HTR-8/SVneo (cell line): ENCODE results near the gene MALRD1.

Experiments used
- DNase-seq: peaks from one replicate; pipeline ENCODE4 v3.0.0; 2011; ENCODE audit warnings: low spot score, mixed read lengths; ENCODE audit not compliant: insufficient read length
- FAIRE-seq: peaks from 2 replicates; lab custom pipeline; 2011; peaks lifted over from hg19 to GRCh38; lab: Jason Lieb, UNC

MALRD1 gene

DNA sequence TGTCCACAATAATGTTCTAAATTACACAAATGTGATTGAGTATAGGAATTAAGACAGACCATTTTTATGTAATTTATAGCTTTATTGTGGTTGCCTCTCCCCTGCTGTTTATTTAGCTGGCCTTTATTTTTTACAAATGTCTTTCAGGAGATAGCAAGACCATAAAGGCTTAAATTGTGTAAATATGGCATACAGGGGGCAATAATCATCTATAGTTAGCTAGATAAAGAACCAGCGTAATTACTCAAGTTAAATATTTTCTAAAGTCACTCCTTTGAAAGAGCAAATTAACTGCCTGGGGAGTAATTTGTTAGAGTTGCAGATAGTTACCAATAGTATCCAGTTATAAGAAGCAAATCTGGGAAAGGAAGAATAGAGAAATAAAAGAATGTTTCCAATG lies at the start of gene MALRD1:
MALRD1 (plus strand) TSS at position 313 of the 400 bp plus-strand sequence. CDS start 138 bp downstream, outside the sequence.
- no peak for DNase-seq
- no peak for FAIRE-seq

DNA sequence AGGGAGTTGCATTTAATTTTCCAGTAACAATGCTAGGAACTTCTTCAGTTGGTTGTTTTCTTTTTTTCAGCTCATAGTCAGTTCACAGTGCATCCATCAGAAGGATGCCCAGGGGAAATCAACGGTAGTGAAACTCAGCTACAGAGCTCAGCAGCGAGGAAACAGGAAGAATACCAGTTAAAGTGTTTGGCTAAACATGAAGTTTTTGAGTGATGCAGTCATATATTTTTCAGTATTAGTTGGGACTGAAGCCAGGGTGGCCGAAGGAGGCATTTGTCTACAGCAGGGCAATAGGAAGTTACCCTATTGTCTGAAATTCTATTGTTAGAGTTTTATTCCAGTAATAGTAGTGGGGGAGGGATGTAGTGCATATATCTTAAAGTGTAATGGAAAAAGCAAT lies 45.3 kb upstream of the MALRD1 start:
- FAIRE-seq: no peak
- no peak for DNase-seq

DNA sequence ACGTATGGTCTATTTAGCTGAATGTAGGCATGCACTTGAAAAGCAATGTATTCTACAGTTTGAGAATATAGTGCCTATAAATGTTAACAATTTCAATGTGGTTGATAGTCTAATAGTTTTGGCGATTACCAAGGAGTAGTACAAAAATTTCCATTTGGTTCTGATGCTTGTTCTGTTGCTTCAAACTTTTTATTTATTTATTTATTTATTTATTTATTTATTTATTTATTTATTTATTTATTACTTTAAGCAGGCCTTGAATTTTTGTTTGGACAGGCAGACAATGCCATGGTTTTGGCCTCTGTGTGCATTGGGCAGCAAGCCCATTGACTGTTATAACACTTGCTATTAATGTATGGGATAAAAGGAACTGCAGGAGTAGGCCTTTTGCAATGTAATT lies 36.5 kb upstream of the MALRD1 start:
- no peak for DNase-seq
- FAIRE-seq: no peak

DNA sequence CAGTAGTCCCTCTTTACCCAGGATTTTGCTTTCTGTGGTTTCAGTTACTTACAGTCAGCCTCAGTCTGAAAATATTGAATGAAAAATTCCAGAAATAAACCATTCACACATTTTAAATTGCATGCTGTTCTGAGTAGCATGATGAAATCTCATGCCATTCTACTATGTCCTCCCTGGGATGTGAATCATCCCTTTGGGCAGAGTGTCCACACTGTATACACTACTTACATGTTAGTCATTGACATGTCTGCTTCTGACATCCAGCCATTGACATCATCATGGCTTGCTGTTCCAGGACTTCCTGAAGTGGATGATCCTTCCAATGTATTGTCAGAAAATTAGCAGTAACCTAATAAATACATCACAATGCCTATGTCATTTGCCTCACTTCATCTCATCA lies 34.6 kb upstream of the MALRD1 start:
- FAIRE-seq: no peak
- no peak for DNase-seq

DNA sequence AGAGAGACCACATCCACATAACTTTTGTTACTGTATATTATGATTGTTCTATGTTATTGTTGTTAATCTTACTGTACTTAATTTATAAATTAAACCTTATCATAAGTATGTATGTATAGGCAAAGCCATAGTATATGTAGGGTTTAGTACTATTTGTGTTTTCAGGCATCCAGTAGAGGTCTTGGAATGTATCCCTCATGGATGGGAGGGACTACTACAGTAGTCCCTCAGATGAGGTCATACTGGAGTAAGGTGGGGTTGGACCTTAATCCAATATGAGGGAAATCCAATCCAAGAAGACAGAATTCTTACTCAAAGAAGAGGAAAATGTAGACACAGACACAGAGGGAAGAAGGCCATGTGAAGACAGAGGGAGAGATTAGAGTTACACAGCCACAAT lies 34.1 kb upstream of the MALRD1 start:
- FAIRE-seq (no peak), DNase-seq (no peak)

DNA sequence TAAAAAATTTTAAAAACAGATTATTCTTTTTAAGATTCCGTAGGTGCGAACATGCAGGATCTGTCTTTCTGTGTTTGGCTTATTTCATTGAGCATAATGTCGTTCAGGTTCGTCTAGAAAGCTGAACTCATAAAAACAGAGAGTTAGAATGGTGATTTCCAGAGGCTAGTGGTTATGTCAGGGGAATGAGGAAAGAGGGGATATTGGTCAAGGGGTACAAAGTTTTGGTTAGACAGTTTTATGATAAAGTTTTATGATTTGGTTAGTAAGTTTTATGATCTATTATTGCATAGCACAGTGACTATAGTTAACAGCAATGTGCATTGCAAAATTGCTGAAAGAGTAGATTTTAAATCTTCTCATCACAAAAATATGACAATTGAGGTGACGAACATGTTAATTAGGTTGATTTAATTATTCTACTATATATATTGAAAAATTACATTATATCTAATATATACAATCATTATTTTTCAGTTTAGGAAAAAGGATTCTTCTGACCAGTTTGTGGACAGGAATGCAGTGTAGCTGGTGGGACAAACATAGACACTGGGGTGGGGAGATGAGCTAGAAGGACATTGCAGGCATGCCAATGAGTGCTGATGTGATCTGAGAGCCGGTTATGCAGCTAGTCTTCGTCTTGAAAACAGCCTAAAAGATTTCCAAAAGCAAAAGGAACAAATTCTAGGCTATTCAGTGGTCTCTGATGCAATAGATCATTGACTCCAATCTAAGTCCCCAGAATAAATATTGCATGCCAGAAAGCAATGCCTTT lies 31.3 kb upstream of the MALRD1 start:
- FAIRE-seq (no peak), DNase-seq (no peak)

DNA sequence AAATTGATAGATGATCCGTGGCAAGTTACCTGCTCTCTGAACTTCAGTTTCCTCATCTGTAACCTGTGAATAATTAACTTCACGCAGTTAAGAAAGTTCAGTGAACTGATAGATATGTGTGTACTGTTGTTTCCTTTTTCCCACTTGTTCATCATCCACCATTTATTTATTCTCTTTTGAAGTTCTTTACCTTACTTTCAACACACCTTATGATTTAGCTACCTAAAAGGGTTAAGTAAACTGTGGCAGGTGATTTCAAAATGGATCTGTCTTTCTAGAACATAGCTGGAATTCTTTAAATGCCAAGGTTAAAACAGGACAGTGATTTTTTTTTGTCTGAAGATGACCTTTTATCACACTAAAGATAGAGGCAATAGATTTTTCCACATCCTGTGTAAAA lies 27.4 kb upstream of the MALRD1 start:
- DNase-seq: no peak
- FAIRE-seq: no peak

DNA sequence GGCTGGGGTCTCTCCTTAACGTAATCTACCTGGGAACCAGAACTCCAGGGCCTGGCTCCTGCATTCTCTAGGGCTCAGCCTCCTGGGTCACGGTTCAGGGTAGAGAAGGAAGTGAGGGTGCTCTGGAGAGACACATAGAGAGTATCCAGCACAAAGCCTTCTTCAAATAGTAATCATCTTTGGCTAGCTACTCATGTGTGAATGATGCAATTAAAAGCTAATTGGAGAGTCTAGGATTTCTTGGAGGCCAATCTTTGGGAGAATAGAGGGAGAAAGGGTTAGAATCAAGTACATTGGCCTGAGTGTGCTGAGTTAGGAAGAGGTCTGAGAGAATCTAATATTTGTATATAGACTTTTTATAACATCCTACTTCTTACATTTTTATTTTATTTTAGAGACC lies 24.0 kb upstream of the MALRD1 start:
- FAIRE-seq: no peak
- DNase-seq: no peak

DNA sequence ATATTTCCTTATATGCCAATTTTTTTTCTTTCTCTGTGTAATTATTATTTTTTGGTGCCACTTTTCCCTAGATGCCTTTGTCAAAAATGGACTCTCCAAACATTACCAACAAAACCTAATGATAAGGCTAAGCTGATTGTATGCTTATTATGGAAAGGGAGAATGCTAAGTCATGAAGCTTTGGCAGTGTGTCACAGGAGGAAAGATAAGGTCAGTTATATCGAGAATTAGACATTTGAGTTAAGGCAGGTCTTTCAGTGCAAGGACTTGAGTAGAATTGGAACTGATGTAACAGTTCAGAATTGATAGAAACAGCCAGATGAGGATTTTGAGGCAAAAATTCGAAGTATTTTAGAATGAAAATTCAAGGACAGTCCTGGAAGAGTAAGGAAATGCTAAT lies 16.8 kb upstream of the MALRD1 start:
- FAIRE-seq (no peak), DNase-seq (no peak)

DNA sequence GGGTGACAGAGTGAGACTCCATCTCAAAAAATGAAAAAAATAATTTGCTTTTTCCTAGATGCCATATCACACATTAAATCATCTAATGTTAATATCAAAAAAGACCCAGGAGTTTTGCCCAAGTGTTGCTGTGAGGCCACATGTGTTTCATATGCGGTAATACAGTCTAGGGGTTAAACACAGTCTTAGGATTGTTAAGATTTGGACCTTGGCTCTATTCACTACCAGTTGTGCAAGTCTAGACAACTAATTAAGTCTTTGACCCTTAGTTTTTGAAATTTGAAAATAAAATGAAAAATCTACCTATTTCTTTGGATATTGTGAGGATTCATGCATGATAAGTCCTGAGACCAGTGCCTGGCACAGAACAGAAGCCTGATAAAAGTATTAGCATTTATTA lies 14.9 kb upstream of the MALRD1 start:
- FAIRE-seq (no peak), DNase-seq (no peak)

DNA sequence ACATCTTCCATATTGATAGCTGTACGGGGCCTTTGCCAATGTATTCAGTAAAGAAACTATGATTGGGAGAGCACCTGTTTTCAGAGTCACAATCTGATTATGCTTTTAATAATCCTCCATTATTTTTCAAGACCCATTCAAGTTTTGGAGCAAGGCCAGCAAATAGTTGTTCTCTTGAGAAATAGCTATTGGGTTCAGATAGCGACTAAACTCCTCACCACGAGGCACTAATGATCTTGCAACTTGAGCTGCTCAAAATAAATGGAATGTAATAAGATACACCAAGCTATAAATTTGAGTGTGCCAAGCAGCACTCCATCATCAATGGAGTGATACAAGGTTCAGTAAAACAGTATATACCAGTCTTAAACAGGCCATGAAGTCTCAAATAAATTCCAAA lies 7.4 kb upstream of the MALRD1 start:
- no peak for FAIRE-seq
- DNase-seq: no peak

DNA sequence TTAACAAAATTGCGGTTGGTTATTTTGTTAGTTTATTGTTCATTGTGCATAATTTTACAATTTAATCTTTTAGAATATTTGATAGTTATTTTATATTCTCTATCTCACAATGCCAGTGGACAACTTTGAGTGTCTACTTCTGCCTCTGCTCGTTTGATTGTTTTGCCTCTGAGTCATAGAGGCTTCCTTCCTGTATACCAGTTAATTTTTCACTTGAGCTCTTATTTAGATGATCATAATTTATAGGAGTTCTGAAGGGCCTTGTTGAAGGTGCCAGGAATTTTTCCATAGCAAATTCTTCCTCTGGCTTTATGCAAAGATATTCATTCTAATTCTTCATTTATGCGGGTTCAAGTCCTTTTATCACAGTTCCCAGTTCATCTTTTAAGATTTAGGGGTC lies 5.2 kb upstream of the MALRD1 start:
- no peak for DNase-seq
- no peak for FAIRE-seq

DNA sequence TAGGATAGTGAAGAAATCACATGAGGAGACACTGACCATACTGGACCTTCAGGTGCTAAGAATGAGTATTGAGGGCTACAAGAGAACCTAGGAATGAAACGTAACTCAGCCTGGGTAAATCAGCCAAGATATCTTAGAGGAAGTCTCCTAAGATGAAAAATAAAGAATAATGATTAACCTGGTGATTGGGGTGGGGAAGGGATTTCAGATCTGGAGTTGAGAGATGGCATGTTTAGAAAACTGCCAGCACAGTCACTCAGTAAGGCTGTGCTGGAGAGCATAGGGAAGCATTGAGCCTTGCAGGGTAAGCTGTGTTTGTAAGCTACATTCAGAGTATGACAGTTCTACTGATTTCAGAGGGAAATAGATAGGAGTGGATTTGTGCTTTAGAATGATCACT lies 1.9 kb upstream of the MALRD1 start:
- DNase-seq: no peak
- FAIRE-seq: no peak

DNA sequence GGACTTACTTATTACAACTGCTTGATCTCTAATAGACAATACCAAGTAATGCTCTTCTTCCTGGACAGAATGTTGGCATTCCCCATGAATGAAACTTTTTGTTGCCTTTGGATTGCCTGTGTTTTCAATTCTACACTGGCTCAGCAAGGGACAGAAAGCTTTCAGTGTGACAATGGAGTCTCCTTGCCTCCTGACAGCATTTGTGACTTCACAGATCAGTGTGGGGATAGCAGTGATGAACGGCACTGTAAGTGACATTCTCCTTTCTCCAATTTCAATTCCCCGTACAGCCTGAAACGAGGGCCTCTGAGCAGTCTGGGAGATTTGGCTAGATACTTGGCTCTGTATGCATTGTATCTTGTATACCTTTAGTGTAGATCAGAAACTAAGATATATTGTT lies 290 bp downstream of the MALRD1 start:
- DNase-seq (no peak), FAIRE-seq (no peak)

DNA sequence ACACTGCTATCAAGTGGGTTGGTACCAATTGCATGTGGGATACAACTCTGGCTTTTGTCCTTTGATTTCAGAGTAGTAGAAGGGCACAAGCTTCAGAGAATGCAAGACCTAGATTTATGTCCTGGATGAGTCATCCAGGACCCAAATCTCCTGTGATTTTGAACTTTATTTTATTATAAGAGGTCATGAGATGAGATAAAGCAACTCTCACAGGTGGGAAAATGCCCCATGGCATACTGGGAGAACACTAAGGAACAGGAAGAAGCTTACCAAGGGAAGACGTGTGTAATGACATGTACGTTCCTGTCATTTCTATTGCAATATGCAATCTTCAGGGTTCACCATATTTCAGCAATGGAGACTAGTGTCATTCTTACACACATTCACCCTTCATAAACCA lies 966 bp downstream of the MALRD1 start:
- DNase-seq (no peak), FAIRE-seq (no peak)

DNA sequence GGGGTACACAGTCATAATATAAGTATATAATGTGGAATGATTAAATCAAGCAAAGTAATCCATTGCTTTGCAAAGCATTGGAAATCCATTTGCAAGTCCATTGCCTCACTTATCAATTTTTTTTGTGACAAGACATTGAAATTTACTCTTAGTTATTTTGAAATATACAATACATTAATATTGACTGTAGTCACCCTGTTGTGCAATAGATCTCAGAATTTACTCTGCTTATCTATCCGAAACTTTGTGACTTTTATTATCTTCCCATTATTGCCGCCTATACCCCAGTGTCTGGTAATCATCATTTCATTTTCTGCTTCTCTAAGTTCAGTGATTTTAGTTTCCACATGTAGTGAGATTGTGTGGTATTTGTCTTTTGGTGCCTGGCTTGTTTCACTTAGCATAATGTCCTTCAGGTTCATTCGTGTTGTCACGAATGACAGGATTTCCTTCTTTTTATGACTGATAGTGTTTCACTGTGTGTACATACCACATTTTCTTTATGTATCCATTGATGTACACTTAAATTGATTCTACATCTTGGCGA lies 5.8 kb downstream of the MALRD1 start:
- no peak for DNase-seq
- no peak for FAIRE-seq

DNA sequence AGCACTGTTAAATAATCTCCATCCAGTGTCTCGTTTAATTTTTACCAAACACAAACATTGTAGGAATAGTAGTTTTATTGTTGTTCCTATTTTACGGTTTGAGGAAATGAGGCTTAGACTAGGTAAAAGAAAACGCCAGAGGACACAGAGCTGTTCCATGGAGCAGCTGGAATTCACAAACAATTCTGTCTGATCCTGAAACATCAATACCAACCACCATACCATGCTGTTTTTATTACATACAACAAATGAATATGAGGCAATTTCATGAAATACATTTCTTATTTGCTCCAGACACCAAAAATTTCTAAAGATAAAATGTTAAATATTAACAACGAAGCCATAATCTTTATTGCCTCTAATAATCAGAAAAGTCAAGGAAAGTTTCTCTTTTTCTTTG lies 9.4 kb downstream of the MALRD1 start:
- no peak for FAIRE-seq
- DNase-seq: no peak

DNA sequence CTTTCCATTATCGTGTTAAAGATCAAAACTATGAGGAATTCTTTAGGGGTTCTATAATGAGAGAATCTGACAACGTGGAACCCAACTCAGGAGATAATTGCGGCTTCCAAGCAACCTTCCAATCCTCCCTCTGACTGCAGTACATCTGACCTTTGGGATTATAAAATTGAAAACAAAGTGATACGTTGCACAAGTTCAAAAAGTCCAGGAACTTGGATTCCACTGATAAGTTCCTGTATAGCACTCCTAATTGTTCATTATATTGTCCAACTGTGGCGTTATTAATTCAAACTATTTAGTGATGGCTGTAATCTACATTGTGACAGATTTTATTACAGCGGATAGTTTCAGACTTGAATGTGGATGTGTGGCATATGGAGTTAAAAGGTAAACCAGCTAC lies 15.4 kb downstream of the MALRD1 start:
- DNase-seq (no peak), FAIRE-seq (no peak)

DNA sequence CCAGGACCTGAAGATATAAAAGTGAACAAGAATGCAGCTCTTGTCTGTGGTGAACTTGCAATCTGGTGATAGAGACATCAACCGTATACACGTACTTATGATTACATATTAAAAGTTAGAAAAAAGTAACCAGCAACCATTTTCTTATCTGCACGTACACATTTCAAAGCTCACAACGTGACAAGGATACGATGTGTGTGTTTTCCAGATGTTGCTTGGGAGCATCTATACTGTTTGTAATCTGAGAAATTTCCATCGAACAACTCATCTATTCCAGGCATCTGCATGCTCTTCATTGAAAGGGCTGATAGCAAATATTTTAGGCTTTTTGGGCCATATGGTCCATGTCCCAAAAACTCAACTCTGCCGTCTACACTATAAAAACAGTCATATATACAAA lies 23.3 kb downstream of the MALRD1 start:
- FAIRE-seq (no peak), DNase-seq (no peak)

DNA sequence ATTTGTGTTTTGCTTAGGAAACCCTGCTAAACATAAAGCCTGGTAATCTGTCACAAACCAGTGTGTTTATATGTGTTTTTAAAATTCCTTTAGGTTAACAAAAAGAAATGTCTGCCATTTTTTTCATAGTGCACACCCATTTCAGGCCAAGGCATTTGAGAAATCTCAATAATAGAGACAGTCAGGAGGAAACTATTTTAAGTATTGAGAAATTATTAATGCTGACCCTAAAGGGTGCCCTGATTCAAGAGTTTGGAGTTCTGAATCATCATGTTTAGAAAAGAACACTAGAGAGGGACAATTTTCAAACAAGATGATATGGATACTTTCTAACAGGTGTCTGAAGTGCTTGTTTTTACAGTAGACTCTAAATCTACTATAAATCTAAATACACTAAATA lies 28.7 kb downstream of the MALRD1 start:
- FAIRE-seq (no peak), DNase-seq (no peak)

DNA sequence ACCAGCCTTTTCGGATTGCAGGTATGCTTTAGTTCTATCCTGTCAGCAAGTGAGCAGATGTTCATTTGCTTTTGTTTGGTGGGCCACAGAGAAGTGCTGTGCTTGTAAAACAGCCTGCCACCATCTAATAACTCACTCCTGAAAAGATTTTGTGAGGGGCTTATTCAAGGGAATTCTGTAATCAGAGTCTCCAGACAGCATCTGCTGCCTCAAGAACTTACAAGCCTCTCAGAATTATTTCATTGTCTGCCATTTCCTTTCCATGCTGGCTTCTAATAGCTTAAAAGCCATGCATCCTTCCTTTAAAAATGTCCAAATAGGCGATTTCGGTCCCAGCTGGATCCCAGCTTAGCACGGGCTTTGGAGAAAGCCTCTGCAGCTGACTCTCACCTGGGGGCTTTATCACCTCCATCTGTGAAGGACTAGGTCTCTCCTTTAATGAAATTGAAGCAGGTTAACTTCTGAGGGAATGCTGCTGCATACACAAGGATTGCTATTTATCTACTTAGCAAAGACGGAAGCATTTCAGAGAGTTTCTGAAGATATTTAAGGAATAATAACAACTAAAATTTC lies 48.0 kb downstream of the MALRD1 start:
- DNase-seq (no peak), FAIRE-seq (no peak)

DNA sequence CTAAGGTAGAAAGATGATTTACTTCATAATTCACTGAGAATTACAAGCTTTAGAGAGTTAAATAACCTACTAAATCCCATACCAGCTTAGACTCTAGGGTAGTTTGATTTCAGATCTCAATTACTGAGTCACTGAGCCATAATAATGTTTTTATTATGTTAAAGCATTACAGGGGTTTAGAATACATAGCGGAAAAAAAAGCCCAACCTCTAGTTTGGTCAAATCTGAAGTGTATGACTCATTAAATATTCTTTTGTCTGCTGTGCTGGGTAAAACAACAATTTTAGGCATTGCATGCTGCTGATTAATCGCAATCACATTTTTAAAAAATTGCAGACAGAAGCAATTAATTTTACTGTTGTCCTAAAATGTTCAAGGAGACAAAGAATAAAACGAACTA lies 48.5 kb downstream of the MALRD1 start:
- no peak for FAIRE-seq
- no peak for DNase-seq
